ENCODE data around the gene MRPL9. TPM values are rescaled to one million over a fixed set of nuclear protein-coding genes. Genes with fewer than 3 reads are reported as not detected.

MRPL9 gene
- total RNA-seq (2022; extraction: Qiagen RNA extraction) = 74.3 to 83.5 TPM (median 81.4 TPM) in 5 replicates

GRCh38 chr1:151762941-151763921 is at the start of gene MRPL9:
Gene MRPL9, minus strand, starts transcription at chr1:151763496. Its CDS starts 17 bp downstream, at chr1:151763479.

DNA sequence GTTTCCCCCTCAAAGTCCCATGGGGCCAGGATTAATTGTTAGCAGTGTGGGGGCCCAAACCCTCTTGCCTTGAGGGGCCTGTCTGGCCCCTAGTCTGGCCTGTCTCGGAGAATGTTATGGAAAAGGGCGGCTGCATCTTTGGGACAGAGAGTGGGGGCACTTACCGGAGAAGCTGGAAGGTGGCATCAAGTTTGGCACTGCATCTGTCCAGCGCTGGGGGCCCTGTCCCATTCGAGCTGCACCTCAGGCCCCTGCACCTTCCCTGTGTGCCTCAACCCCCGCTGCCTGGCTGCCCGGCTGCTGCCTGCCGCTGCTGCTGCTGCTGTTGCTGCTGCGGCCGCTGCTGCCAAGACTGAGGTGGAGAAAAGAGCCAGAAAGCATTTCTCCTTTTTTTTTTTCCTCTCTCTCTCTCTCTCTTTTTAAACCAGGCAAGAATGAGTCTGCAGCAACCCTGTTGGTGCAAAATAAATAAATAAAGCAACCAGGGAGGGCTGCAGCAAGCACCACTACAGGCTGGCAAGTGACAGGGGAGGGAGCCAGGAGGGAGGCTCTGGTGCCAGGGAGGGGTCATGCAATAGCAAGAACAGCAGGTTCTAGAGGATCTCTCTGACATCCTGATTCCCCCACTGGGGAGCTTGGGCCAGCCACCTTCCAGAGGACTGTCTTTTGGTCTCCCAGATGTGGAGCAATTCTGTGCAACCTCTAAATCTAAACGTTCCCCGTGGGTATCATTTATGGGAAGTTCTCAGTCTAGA is 41.9 kb upstream of the MRPL9 start, which contains the start of gene LINGO4:
Gene LINGO4, minus strand, starts transcription at position 354 of the 755 bp plus-strand sequence. CDS start 2,715 bp downstream, outside the sequence.

DNA sequence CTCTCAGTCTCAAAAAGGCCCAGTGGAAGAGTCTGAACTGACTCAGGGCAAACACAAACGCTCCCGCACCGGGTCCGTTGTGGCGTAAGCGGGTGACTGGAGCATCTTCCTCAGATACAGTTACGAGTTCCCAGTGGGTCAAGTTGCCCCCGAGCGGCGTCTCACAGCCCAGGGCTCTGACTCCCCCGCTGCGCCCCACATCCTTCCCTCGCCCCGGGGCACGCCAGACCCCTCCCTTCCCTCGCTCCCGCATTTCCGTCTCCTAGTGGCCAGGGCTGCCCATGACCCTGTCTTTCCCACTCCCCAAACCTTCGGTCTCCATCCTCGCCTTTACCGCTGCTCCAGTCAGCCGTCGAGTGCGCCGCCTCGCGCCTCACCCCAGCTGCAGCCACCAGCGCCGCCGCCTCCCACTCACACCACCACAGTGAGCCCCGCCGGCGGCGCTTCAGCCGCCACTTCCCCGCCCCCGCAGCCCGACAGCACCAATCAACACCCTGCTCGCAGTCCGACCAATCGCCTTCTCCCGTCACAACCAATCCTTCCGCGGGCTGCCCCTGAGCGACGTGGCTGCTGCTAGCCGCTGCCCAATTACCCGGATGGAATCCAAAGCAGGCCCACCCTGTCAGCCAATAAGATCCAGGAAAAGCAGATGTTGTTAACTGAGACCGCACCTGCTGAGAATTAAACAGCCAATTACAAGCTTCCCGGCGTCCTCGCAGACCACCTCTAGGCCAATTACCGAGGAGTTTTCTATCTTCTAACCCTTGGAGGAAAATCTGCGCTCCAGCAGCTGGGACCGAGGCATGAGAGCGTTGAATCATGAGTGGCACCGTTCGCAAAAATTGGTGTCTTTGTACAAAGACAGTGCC is 27.0 kb upstream of the MRPL9 start, which contains the start of gene TDRKH:
Gene TDRKH, minus strand, starts transcription at position 430 of the 869 bp plus-strand sequence. CDS start 7,478 bp downstream, outside the sequence.

DNA sequence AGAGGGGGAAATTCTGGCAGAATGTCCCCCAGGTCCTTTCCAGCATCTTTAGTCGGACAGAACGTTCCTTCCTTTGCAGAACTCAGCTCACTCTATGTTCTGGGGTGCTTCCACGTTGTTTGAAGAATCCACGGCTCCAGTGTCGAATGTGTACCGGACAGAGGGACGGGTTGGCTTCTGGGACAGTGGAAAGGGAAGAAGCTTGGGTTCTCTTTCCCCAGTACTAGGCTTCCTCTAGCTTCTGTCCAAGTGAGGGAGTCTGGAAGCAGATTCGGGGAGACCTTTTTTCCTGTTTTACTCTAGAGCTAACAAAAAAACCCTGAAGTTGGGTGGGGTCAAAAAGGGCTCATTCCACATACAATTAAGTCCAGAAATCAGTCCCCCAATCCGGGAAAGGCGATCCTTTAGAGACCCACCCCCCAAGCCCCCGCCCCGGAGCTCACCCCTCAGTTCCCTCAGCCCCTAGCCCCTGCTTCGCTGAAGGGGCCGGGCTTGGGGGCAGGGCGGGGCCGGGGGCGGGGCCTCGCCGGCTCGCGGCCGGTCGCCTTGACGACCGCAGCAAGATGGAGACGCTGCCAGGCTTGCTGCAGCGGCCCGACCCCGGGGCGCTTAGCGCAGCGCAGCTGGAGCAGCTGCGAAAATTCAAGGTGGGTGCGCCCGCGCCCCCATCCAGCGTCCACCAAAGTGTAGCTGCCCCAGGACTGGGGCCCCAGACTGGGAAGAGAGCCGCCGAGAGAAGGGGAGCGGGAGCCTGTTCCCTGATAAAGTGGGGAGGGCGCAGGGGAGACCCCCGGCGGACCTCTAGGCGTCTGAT is 42.1 kb downstream of the MRPL9 start, which contains the start of gene RIIAD1:
Gene RIIAD1, plus strand, starts transcription at position 549 of the 814 bp plus-strand sequence. Its CDS starts 15 bp downstream, at position 564.

GRCh38 chr1:151716771-151717631 is 46.3 kb downstream of the MRPL9 start, which contains the start of gene CELF3:
Gene CELF3, minus strand, starts transcription at chr1:151716803. Its CDS starts 783 bp downstream, at chr1:151716020.

Other genes starting within 250 kb of the MRPL9 start
- 7.3 to 8.3 TPM (median 7.9 TPM) in 5 replicates for gene TUFT1, start 223.2 kb downstream of the MRPL9 start, total RNA-seq (2022; extraction: Qiagen RNA extraction)
- 6.6 to 11.0 TPM (median 6.9 TPM) in 5 replicates for gene SNX27, start 151.4 kb downstream of the MRPL9 start, total RNA-seq (2022; extraction: Qiagen RNA extraction)
- gene CELF3, start 46.7 kb downstream of the MRPL9 start, total RNA-seq (2022; extraction: Qiagen RNA extraction) = not detected in 5 replicates
- gene RIIAD1, start 42.0 kb downstream of the MRPL9 start, total RNA-seq (2022; extraction: Qiagen RNA extraction) = 0.57 TPM in 1 of 5 replicates, not detected in the others
- 5.1 to 5.7 TPM (median 5.3 TPM) in 5 replicates for gene TDRKH, start 27.0 kb upstream of the MRPL9 start, total RNA-seq (2022; extraction: Qiagen RNA extraction)
- gene LINGO4, start 41.9 kb upstream of the MRPL9 start, total RNA-seq (2022; extraction: Qiagen RNA extraction) = not detected in 5 replicates
- 0.01 to 0.05 TPM (median 0.03 TPM) in 5 replicates for gene RORC, start 68.3 kb upstream of the MRPL9 start, total RNA-seq (2022; extraction: Qiagen RNA extraction)
- not detected in 5 replicates for gene C2CD4D, start 76.3 kb upstream of the MRPL9 start, total RNA-seq (2022; extraction: Qiagen RNA extraction)
- gene THEM5, start 90.2 kb upstream of the MRPL9 start, total RNA-seq (2022; extraction: Qiagen RNA extraction) = 0.06 TPM in 1 of 5 replicates, not detected in the others
- 12.9 to 13.5 TPM (median 13.2 TPM) in 5 replicates for gene THEM4, start 146.0 kb upstream of the MRPL9 start, total RNA-seq (2022; extraction: Qiagen RNA extraction)
- gene S100A10, start 230.4 kb upstream of the MRPL9 start, total RNA-seq (2022; extraction: Qiagen RNA extraction) = 2,226 to 2,594 TPM (median 2,422 TPM) in 5 replicates